Measurements from ENCODE around the gene AKAP6.

The AKAP6 gene

DNA sequence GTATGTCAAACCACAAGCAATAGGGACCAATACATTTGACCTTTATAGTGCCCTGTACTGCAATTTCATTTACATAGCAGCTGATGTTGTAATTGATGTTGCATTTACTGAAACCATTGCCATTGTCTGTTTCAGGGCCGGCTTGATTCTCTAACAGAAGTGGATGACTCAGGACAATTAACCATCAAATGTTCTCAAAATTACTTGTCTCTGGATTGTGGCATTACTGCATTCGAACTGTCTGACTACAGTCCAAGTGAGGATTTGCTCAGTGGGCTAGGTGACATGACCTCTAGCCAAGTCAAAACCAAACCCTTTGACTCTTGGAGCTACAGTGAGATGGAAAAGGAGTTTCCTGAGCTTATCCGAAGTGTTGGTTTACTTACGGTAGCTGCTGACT, 216.0 kb downstream of the AKAP6 start:
- DNase-seq (ENCODE audit: low spot score), result no peak
- TF ChIP-seq, protein P1, sequence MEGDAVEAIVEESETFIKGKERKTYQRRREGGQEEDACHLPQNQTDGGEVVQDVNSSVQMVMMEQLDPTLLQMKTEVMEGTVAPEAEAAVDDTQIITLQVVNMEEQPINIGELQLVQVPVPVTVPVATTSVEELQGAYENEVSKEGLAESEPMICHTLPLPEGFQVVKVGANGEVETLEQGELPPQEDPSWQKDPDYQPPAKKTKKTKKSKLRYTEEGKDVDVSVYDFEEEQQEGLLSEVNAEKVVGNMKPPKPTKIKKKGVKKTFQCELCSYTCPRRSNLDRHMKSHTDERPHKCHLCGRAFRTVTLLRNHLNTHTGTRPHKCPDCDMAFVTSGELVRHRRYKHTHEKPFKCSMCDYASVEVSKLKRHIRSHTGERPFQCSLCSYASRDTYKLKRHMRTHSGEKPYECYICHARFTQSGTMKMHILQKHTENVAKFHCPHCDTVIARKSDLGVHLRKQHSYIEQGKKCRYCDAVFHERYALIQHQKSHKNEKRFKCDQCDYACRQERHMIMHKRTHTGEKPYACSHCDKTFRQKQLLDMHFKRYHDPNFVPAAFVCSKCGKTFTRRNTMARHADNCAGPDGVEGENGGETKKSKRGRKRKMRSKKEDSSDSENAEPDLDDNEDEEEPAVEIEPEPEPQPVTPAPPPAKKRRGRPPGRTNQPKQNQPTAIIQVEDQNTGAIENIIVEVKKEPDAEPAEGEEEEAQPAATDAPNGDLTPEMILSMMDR (IDR thresholded peaks at IDR 0.05; ENCODE audit: borderline replicate concordance, control extremely low read depth, extremely low read depth, insufficient read depth, missing control alignments), result no peak

DNA sequence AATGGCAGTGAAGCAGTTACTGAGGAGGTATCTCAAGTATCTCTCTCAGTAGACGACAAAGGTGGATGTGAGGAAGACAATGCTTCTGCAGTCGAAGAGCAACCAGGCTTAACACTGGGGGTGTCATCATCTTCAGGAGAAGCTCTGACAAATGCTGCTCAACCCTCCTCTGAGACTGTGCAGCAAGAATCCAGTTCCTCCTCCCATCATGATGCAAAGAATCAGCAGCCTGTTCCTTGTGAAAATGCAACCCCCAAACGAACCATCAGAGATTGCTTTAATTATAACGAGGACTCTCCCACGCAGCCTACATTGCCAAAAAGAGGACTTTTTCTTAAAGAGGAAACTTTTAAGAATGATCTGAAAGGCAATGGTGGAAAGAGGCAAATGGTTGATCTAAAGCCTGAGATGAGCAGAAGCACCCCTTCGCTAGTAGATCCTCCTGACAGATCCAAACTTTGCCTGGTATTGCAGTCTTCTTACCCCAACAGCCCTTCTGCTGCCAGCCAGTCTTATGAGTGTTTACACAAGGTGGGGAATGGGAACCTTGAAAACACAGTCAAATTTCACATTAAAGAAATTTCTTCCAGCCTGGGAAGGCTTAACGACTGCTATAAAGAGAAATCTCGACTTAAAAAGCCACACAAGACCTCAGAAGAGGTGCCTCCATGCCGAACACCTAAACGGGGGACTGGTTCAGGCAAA, 216.6 kb downstream of the AKAP6 start:
- TF ChIP-seq, protein P1 (IDR thresholded peaks at IDR 0.05; ENCODE audit: borderline replicate concordance, control extremely low read depth, extremely low read depth, insufficient read depth, missing control alignments), result no peak
- in situ Hi-C loops (cut with MboI; ENCODE audit: low sequenced_read_pairs, unreplicated experiment), result no loop called here
- no peak for DNase-seq (ENCODE audit: low spot score)

More for the DNA sequence above, 216.0 kb downstream of the AKAP6 start:
- in situ Hi-C loops (cut with MboI; ENCODE audit: low sequenced_read_pairs, unreplicated experiment), result no loop called here

DNA sequence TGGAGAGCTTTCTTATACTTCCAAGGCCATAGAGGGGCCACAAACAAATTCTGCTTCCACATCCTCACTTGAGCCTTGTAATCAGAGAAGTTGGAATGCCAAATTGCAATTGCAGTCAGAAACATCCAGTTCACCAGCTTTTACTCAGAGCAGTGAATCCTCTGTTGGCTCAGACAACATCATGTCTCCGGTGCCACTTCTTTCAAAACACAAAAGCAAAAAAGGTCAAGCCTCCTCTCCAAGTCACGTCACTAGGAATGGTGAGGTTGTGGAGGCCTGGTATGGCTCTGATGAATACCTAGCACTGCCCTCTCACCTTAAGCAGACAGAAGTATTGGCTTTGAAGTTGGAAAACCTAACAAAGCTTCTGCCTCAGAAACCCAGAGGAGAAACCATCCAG, 217.1 kb downstream of the AKAP6 start:
- DNase-seq (ENCODE audit: low spot score), result no peak
- in situ Hi-C loops (cut with MboI; ENCODE audit: low sequenced_read_pairs, unreplicated experiment), result no loop called here

DNA sequence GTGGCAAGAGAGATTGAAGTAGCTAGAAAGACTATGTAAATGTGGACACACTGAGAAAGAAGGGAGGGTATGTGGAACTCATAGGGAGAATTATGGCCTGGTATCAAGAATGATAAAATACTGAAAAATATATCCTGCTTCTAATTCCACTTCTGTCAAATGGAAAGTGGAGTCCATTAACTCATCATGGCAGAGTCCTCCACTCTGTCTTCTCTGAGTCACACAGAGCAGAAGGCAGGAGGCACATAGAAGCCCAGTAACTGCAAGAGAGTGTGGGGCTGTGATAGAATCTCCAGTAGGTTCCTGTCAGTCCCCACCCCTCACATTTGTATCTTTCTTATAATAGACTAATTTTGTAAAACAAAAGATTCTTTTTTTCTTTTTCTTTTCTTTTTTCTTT, 223.7 kb downstream of the AKAP6 start:
- TF ChIP-seq, protein P1 (IDR thresholded peaks at IDR 0.05; ENCODE audit: borderline replicate concordance, control extremely low read depth, extremely low read depth, insufficient read depth, missing control alignments), result no peak
- no peak for DNase-seq (ENCODE audit: low spot score)
- in situ Hi-C loops (cut with MboI; ENCODE audit: low sequenced_read_pairs, unreplicated experiment), result loop anchor here (10.0 to 25.0 kb wide), 2 partner anchors 298 to 1040 kb away; no protein-coding TSS in a partner anchor

More for the DNA sequence above, 217.1 kb downstream of the AKAP6 start:
- TF ChIP-seq, protein P1 (IDR thresholded peaks at IDR 0.05; ENCODE audit: borderline replicate concordance, control extremely low read depth, extremely low read depth, insufficient read depth, missing control alignments), result no peak

DNA sequence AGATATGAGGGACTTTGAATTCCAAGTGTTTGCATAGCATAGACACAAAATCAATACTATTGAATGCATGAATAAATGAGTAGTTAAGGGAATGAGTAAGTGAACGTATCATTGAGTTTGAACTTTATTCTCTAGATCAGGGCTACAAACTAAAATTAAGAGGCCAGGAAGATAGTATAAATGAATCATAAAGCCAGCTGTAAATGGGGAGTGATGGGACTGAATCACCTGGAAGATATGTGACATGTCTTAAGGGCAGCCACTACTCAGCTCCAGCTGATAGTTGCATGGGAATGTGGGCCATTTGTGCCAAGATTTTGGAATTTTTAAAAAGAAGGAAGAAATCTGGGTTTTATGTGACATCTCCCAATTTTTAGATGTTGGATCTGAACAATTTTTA, 229.9 kb downstream of the AKAP6 start:
- in situ Hi-C loops (cut with MboI; ENCODE audit: low sequenced_read_pairs, unreplicated experiment), result loop anchor here (10.0 to 25.0 kb wide), 2 partner anchors 304 to 1047 kb away; no protein-coding TSS in a partner anchor
- TF ChIP-seq, protein P1 (IDR thresholded peaks at IDR 0.05; ENCODE audit: borderline replicate concordance, control extremely low read depth, extremely low read depth, insufficient read depth, missing control alignments), result no peak
- no peak for DNase-seq (ENCODE audit: low spot score)

DNA sequence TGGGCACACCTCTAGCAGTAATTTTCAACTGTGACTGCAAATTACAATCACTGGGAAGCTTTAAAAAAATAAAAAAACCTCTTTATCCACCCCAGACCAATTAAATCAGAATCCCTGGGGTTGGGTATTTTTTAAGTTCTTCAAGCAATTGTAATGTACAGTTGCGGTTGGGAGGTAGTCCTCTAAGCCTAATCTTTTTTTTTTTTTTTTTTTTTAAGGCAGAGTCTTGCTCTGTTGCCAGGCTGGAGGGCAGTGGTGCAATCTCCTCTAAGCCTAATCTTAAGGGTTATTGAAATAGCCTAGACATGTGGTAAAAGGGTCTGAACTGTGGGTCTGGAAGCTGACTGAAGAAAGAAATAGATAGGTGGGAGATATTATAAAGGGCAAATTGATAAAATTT, 230.5 kb downstream of the AKAP6 start:
- in situ Hi-C loops (cut with MboI; ENCODE audit: low sequenced_read_pairs, unreplicated experiment), result loop anchor here (10.0 to 25.0 kb wide), 2 partner anchors 305 to 1047 kb away; no protein-coding TSS in a partner anchor
- TF ChIP-seq, protein P1 (IDR thresholded peaks at IDR 0.05; ENCODE audit: borderline replicate concordance, control extremely low read depth, extremely low read depth, insufficient read depth, missing control alignments), result no peak
- DNase-seq (ENCODE audit: low spot score), result no peak

All from GM13976 (cell line).